HG02610 (cell line): Measurements from ENCODE around the gene CLTA.
"Not testable (repeated sequence)": the region's sequence is repeated elsewhere in the genome, so short reads cannot be mapped to it uniquely, and the experiment has no call there.

Experiments
- ATAC-seq: cut with Tn5 transposase; IDR thresholded peaks from one replicate; pipeline ENCODE4 v1.9.1; 2021; ENCODE audit warnings: mild to moderate bottlenecking, moderate library complexity; ENCODE audit not compliant: unreplicated experiment

CLTA gene

GRCh38 chr9:36222449-36222848 is 31.7 kb downstream of the CLTA start:
- no peak for ATAC-seq

- ATAC-seq, result no peak
These were observed 46.5 kb downstream of the CLTA start for GRCh38 chr9:36237230-36237629.

- ATAC-seq, result not testable (repeated sequence)
These were observed 48.5 kb downstream of the CLTA start for GRCh38 chr9:36239205-36239604.

- not testable (repeated sequence) for ATAC-seq
These were observed 49.0 kb downstream of the CLTA start for GRCh38 chr9:36239675-36240074.

- ATAC-seq, result no peak
These were observed 55.2 kb downstream of the CLTA start for GRCh38 chr9:36245906-36246305.

GRCh38 chr9:36247356-36247755 is 56.6 kb downstream of the CLTA start:
- no peak for ATAC-seq

- ATAC-seq, result not testable (repeated sequence)
These were observed 57.3 kb downstream of the CLTA start for GRCh38 chr9:36248061-36248460.

GRCh38 chr9:36249189-36249588 is 58.5 kb downstream of the CLTA start:
- no peak for ATAC-seq

GRCh38 chr9:36250079-36250478 is 59.4 kb downstream of the CLTA start:
- no peak for ATAC-seq

- no peak for ATAC-seq
These were observed 60.7 kb downstream of the CLTA start for GRCh38 chr9:36251428-36251827.

GRCh38 chr9:36258208-36258995 is 67.7 kb downstream of the CLTA start, which contains the start of gene GNE:
TSS of gene GNE (minus strand) at chr9:36258448. CDS start at chr9:36249355, 9,093 bp downstream.
- ATAC-seq, result peak; percentile 84

- ATAC-seq, result no peak
These were observed 68.3 kb downstream of the CLTA start for GRCh38 chr9:36258996-36259533.
